IMR-90 (cell line): ENCODE measurements around the gene PRR4. TPM values are rescaled to one million over a fixed set of nuclear protein-coding genes. Genes with fewer than 3 reads are reported as not detected.

Source experiments
- ATAC-seq: fragments of 200-7000 bp; cut with Tn5 transposase; 2 replicates; pipeline ENCODE4 v1.9.1; 2020; ENCODE audit warnings: low read depth, mild to moderate bottlenecking, moderate library complexity
- BruUV-seq: library from RNA; stranded (reverse); fragments of 400-500 nt; replicated peaks from 2 replicates; lab custom pipeline; 2021; lab: Mats Ljungman, UMichigan
- CTCF ChIA-PET: fragments of 300-600 bp; formaldehyde crosslinking; extraction: SDS; loops from one replicate; lab custom pipeline; 2021; ENCODE audit warnings: antibody characterized with exemption; lab: Yijun Ruan, JAX
- POLR2A ChIA-PET: fragments of 300-600 bp; sonication (Branson Sonifier 250); formaldehyde crosslinking; loops from one replicate; lab custom pipeline; 2022; ENCODE audit warnings: antibody characterized with exemption; ENCODE audit not compliant: unreplicated experiment; lab: Charles Lee
- DNase-seq: peaks from one replicate; pipeline ENCODE4 v3.0.0; 2013
- H2AFZ ChIP-seq: replicated peaks from 2 replicates; pipeline ENCODE3; 2013; ENCODE audit warnings: low read length, mild to moderate bottlenecking; ENCODE audit not compliant: poor library complexity
- H2AK5ac ChIP-seq: 2 replicates; pipeline ENCODE4 v1.6.1; 2013; ENCODE audit warnings: low read depth, low read length, inconsistent platforms
- H2AK9ac ChIP-seq: replicated peaks from 2 replicates; pipeline ENCODE3; 2013; ENCODE audit warnings: mild to moderate bottlenecking, low read depth, low read length, moderate library complexity; ENCODE audit not compliant: poor library complexity
- H2BK120ac ChIP-seq: 2 replicates; pipeline ENCODE4 v1.6.1; 2013; ENCODE audit warnings: low read depth, low read length, inconsistent platforms
- H2BK15ac ChIP-seq: 3 replicates; pipeline ENCODE4 v1.6.1; 2013; ENCODE audit warnings: low read depth, low read length, inconsistent platforms
- H2BK20ac ChIP-seq: 2 replicates; pipeline ENCODE4 v1.6.1; 2013; ENCODE audit warnings: low read depth, mild to moderate bottlenecking, inconsistent platforms, low read length, moderate library complexity
- H2BK5ac ChIP-seq: 2 replicates; pipeline ENCODE4 v1.6.1; 2013; ENCODE audit warnings: mild to moderate bottlenecking, low read depth, low read length, inconsistent platforms; ENCODE audit not compliant: poor library complexity, severe bottlenecking
- H3K14ac ChIP-seq: replicated peaks from 2 replicates; pipeline ENCODE4 v1.6.1; 2013; ENCODE audit warnings: low read depth, low read length, inconsistent platforms
- H3K18ac ChIP-seq: 2 replicates; pipeline ENCODE4 v1.6.1; 2013; ENCODE audit warnings: low read depth, low read length, control low read depth
- H3K23ac ChIP-seq: 2 replicates; pipeline ENCODE4 v1.6.1; 2013; ENCODE audit warnings: low read depth, low read length, inconsistent platforms
- H3K27ac ChIP-seq: 2 replicates; pipeline ENCODE4 v1.5.1; 2013; ENCODE audit warnings: mild to moderate bottlenecking, control low read depth, low read length; ENCODE audit not compliant: insufficient read depth
- H3K27me3 ChIP-seq: 2 replicates; pipeline ENCODE4 v1.6.1; 2013; ENCODE audit warnings: low read length; ENCODE audit not compliant: control insufficient read depth, insufficient read depth
- H3K36me3 ChIP-seq: 2 replicates; pipeline ENCODE4 v1.6.1; 2013; ENCODE audit warnings: low read length, mixed read lengths; ENCODE audit not compliant: control insufficient read depth, insufficient read depth
- H3K4ac ChIP-seq: 2 replicates; pipeline ENCODE4 v1.6.1; 2013; ENCODE audit warnings: low read depth, low read length, inconsistent platforms
- H3K4me1 ChIP-seq: 2 replicates; pipeline ENCODE4 v1.6.1; 2013; ENCODE audit warnings: low read length, mixed read lengths; ENCODE audit not compliant: control insufficient read depth, insufficient read depth
- H3K4me2 ChIP-seq: 2 replicates; pipeline ENCODE4 v1.6.1; 2013; ENCODE audit warnings: low read depth, mild to moderate bottlenecking, control low read depth, low read length, moderate library complexity
- H3K4me3 ChIP-seq: 2 replicates; pipeline ENCODE4 v1.5.1; 2013; ENCODE audit warnings: low read depth, mild to moderate bottlenecking, control low read depth, low read length, moderate library complexity; ENCODE audit not compliant: insufficient read depth
- H3K56ac ChIP-seq: 2 replicates; pipeline ENCODE4 v1.6.1; 2013; ENCODE audit warnings: low read length, inconsistent platforms; ENCODE audit not compliant: insufficient read depth; ENCODE audit errors: extremely low read depth
- H3K79me1 ChIP-seq, 2 experiments: 2 replicates each; pipeline ENCODE4 v1.6.1; 2013; ENCODE audit warnings: low read length in 2 of 2, inconsistent platforms in 1 of 2, low read depth in 1 of 2
- H3K9ac ChIP-seq: 2 replicates; pipeline ENCODE4 v1.6.1; 2013; ENCODE audit warnings: low read depth, low read length, control low read depth
- H3K9me1 ChIP-seq: 2 replicates; pipeline ENCODE4 v1.6.1; 2013; ENCODE audit warnings: low read length, inconsistent platforms; ENCODE audit not compliant: insufficient read depth
- H3K9me3 ChIP-seq: 2 replicates; pipeline ENCODE4 v1.6.1; 2013; ENCODE audit warnings: low read length; ENCODE audit not compliant: control insufficient read depth, insufficient read depth
- H4K20me1 ChIP-seq: 2 replicates; pipeline ENCODE4 v1.6.1; 2013; ENCODE audit warnings: low read length, inconsistent platforms; ENCODE audit not compliant: insufficient read depth
- H4K5ac ChIP-seq: 2 replicates; pipeline ENCODE4 v1.6.1; 2013; ENCODE audit warnings: mild to moderate bottlenecking, low read depth, low read length, control low read depth
- H4K8ac ChIP-seq, 2 experiments: 2 replicates each; pipeline ENCODE4 v1.6.1; 2013; ENCODE audit warnings: low read depth in 2 of 2, low read length in 2 of 2, control low read depth in 1 of 2, inconsistent platforms in 1 of 2
- H4K91ac ChIP-seq: 2 replicates; pipeline ENCODE4 v1.6.1; 2013; ENCODE audit warnings: low read depth, low read length, inconsistent platforms; ENCODE audit not compliant: insufficient read depth
- BHLHE40 ChIP-seq: fragments of 150-350 bp; IDR thresholded peaks from 2 replicates; pipeline ENCODE4 v1.6.1; 2016; ENCODE audit warnings: mild to moderate bottlenecking, low read depth, low read length
- CEBPB ChIP-seq: IDR thresholded peaks from 2 replicates; pipeline ENCODE4 v1.6.1; 2012; ENCODE audit warnings: low read depth, low read length, improper control_type of control experiment
- CHD1 ChIP-seq: IDR thresholded peaks from 2 replicates; pipeline ENCODE4 v1.6.1; 2012; ENCODE audit warnings: low read depth, low read length, improper control_type of control experiment
- CTCF ChIP-seq: conservative IDR thresholded peaks from 2 replicates; pipeline ENCODE4 v1.5.1; 2012; ENCODE audit warnings: mild to moderate bottlenecking, low read depth, low read length, improper control_type of control experiment
- FOS ChIP-seq: fragments of 150-350 bp; IDR thresholded peaks from 2 replicates; pipeline ENCODE4 v1.6.1; 2016; ENCODE audit warnings: low read depth, low read length
- MAFK ChIP-seq: IDR thresholded peaks from 2 replicates; pipeline ENCODE4 v1.6.1; 2012; ENCODE audit warnings: low read depth, low read length, improper control_type of control experiment
- MAZ ChIP-seq: IDR thresholded peaks from 2 replicates; pipeline ENCODE4 v1.6.1; 2012; ENCODE audit warnings: low read depth, mild to moderate bottlenecking, low read length, improper control_type of control experiment, moderate library complexity, borderline replicate concordance
- NFE2L2 ChIP-seq: fragments of 150-350 bp; IDR thresholded peaks from 2 replicates; pipeline ENCODE4 v1.6.1; 2016; ENCODE audit warnings: low read depth, mild to moderate bottlenecking, low read length
- POLR2A ChIP-seq: IDR thresholded peaks from 2 replicates; pipeline ENCODE4 v1.6.1; 2012; ENCODE audit warnings: mild to moderate bottlenecking, low read depth, low read length
- RAD21 ChIP-seq: IDR thresholded peaks from 2 replicates; pipeline ENCODE4 v1.6.1; 2012; ENCODE audit warnings: low read length, improper control_type of control experiment
- RCOR1 ChIP-seq: IDR thresholded peaks from 2 replicates; pipeline ENCODE4 v1.6.1; 2012; ENCODE audit warnings: mild to moderate bottlenecking, low read length, improper control_type of control experiment; ENCODE audit not compliant: insufficient replicate concordance
- RFX5 ChIP-seq: IDR thresholded peaks from 2 replicates; pipeline ENCODE4 v1.8.0; 2012; ENCODE audit warnings: low read depth, mild to moderate bottlenecking, low read length, moderate library complexity
- WGBS, 2 experiments: methylation state at CpG; one replicate each; pipeline versions ENCODE4 v1.1.5 to v1.1.7; 2013; ENCODE audit warnings: missing lambda C conversion rate in 2 of 2; ENCODE audit not compliant: insufficient read length in 1 of 2; ENCODE audit errors: extremely low coverage in 2 of 2; 5-methylcytosine and 5-hydroxymethylcytosine counted together
- dilution Hi-C: fragments of 300-500 bp; cut with HindIII; formaldehyde crosslinking; loops from one replicate; pipeline ENCODE4 v1.14.3; 2018; ENCODE audit warnings: low sequenced_read_pairs; ENCODE audit not compliant: unreplicated experiment
- in situ Hi-C: fragments of 300-500 bp; cut with MboI; formaldehyde crosslinking; loops from 3 replicates; pipeline ENCODE4 v1.14.3; 2019; ENCODE audit warnings: low sequenced_read_pairs, inconsistent platforms, mixed read lengths
- intact Hi-C: fragments of 100-400 bp; cut with micrococcal nuclease; formaldehyde crosslinking; loops from 2 replicates; pipeline ENCODE4 v1.10.0; 2022
- polyA plus RNA-seq, 3 experiments: library from polyadenylated mRNA; depleted of rRNA; stranded (reverse); fragments of >200 nt; gene quantifications; 2 replicates each; pipeline ENCODE4 v1.2.3, GENCODE V29; 2012; ENCODE audit warnings: low replicate concordance in 1 of 3
- total RNA-seq: library from RNA; depleted of rRNA; stranded (reverse); fragments of >200 nt; gene quantifications from 2 replicates; pipeline ENCODE4 v1.2.3, GENCODE V29; 2012
- TF ChIP-seq, protein P1 (sequence below): fragments of 150-350 bp; IDR thresholded peaks from 2 replicates; pipeline ENCODE4 v1.6.1; 2017; ENCODE audit warnings: mild to moderate bottlenecking, antibody characterized with exemption, low read length, low read depth

The PRR4 gene
- total and polyA plus RNA-seq, 2 of the 4 experiments (the other 2 are of a cell fraction): 0.72 to 1.9 TPM

DNA sequence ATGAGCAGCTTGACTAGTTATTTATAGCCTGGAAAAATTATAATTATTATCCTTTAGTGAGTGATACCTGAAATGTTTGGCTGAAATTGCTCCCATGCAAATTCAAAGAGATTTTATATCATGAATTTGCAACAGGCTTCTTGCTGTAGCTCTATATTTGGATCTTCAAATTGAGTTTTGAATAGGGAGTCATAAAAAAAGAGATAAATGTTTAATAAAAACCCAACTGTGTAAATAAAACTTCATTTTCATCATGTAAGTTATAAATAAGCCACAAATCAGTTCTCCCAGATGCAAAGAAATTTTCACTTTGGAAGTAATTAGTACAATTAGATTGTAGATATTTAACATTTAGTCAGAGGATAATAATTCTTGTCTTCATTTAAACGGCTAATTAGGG, 42.1 kb downstream of the PRR4 start, which contains the start of gene TAS2R8:
TSS of gene TAS2R8 (minus strand) at position 101 of the 400 bp plus-strand sequence. CDS start 306 bp downstream, outside the sequence.
- Histone ChIP-seq H2AK5ac (no peak within 1 kb of the TSS), H3K9me1 (no peaks in the 10 kb centered on the region), H3K27me3 (no peaks in the 10 kb centered on the region; the same call in 1 of the 2 replicates), H2BK5ac (no peak within 1 kb of the TSS), H3K18ac (no peak within 1 kb of the TSS), H4K8ac (no peak within 1 kb of the TSS), H3K23ac (no peak within 1 kb of the TSS), H2AK9ac (no peak within 1 kb of the TSS), H2BK120ac (no peak within 1 kb of the TSS), H3K56ac (no peak within 1 kb of the TSS), H3K36me3 (no peaks in the 10 kb centered on the region), H3K14ac (no peak within 1 kb of the TSS), H4K91ac (no peak within 1 kb of the TSS), H3K9ac (no peak within 1 kb of the TSS), H3K9me3 (no peaks in the 10 kb centered on the region), H2AFZ (no peak within 1 kb of the TSS), H3K4me1 (no peaks in the 10 kb centered on the region), H3K4ac (no peak within 1 kb of the TSS), H3K27ac (no peak within 1 kb of the TSS), H4K5ac (no peak within 1 kb of the TSS), H3K4me3 (no peak within 1 kb of the TSS), H3K79me1 (no peaks in the 10 kb centered on the region), H4K20me1 (no peaks in the 10 kb centered on the region), H2BK20ac (no peak within 1 kb of the TSS), H3K4me2 (no peak within 1 kb of the TSS), H2BK15ac (no peak within 1 kb of the TSS)
- dilution Hi-C loops: no loop called here
- intact Hi-C loops: no loop called here
- ChIA-PET CTCF (no interaction called here), POLR2A (no interaction called here)
- DNase-seq (no peak), ATAC-seq (no peak)
- no CpG with 5 or more reads among the region's 1 CpG for whole genome bisulfite sequencing, 2 experiments
- in situ Hi-C loops: no loop called here
- no TSS peak for BruUV-seq
- TF ChIP-seq BHLHE40: no peak
- TF ChIP-seq NFE2L2: no peak
- no peak for TF ChIP-seq RAD21
- TF ChIP-seq FOS: no peak
- TF ChIP-seq CTCF: no peak
- no peak for TF ChIP-seq CEBPB
- no peak for TF ChIP-seq MAFK
- TF ChIP-seq, protein P1, sequence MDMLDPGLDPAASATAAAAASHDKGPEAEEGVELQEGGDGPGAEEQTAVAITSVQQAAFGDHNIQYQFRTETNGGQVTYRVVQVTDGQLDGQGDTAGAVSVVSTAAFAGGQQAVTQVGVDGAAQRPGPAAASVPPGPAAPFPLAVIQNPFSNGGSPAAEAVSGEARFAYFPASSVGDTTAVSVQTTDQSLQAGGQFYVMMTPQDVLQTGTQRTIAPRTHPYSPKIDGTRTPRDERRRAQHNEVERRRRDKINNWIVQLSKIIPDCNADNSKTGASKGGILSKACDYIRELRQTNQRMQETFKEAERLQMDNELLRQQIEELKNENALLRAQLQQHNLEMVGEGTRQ: no peak
- TF ChIP-seq CHD1: no peak
- TF ChIP-seq POLR2A: no peak
- TF ChIP-seq RFX5: no peak
- TF ChIP-seq RCOR1: no peak
- TF ChIP-seq MAZ: no peak
